Adrenal gland (tissue), 5 donors: ENCODE measurements around the gene SULF2.

Experiments used
- CTCF ChIP-seq, 6 experiments: fragments of 450-650 bp in 4 of 6; fragments of 200-600 bp in 2 of 6; sonication (generic) in 1 of 6; IDR thresholded peaks; 1 replicate in 5 of 6; 2 replicates in 1 of 6; pipeline versions ENCODE4 v1.5.1 to v1.8.0; 2016 to 2021; ENCODE audit warnings: antibody characterized with exemption in 6 of 6, mild to moderate bottlenecking in 2 of 6, moderate library complexity in 1 of 6
- POLR2A ChIP-seq, 2 donors: fragments of 450-650 bp; IDR thresholded peaks; one replicate each; pipeline ENCODE4 v1.6.1; 2017; ENCODE audit warnings: antibody characterized with exemption in 2 of 2, mild to moderate bottlenecking in 2 of 2, moderate library complexity in 1 of 2
- donor health status: DM: no; HTN: no; CAD: no.

GRCh38 chr20:47762699-47763268 is 22.5 kb downstream of the SULF2 start:
- TF ChIP-seq CTCF (IDR thresholded peaks at IDR 0.05), result no peak
- TF ChIP-seq POLR2A (IDR thresholded peaks at IDR 0.05), result no peak
